ENCODE results near the gene TCERG1L. TPM values are rescaled to one million over a fixed set of nuclear protein-coding genes. Genes with fewer than 3 reads are reported as not detected.

TCERG1L gene
- total RNA-seq, 1 experiment from 2014 or later: not detected

DNA sequence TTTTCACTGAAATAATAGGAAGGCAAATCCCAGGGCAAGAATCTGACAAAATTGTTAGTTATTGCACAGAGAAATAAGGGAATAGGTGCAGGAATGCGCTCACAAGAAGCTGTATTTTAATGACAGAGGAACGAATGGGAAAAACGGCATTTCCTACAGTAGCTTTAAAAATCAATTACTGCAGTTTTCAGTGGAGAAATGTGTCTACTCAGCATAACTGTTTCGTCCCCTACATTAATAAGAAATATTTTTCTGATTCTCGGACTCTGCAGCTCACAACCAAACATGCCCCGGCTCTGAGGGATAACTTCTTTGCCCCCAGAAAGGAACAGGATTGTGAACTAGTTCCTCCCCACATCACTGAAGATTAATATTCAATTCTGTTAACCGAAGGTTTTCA is 44.9 kb upstream of the TCERG1L start:
- BruUV-seq (replicated peaks): no TSS peak
- ATAC-seq (no peak), DNase-seq (ENCODE audit: low read depth, low spot score) (no peak)
- Histone ChIP-seq H3K9me3 (ENCODE audit: control insufficient read depth, insufficient read depth, low read depth, low read length) (no peaks in the 10 kb centered on the region), H3K4me1 (ENCODE audit: control insufficient read depth, insufficient read depth, low read length) (no peaks in the 10 kb centered on the region), H3K4me3 (ENCODE audit: low read depth in 2 of 2, low read length in 2 of 2) (no peak overlapping the region), H3K36me3 (ENCODE audit: control insufficient read depth, insufficient read depth, low read length) (no peaks in the 10 kb centered on the region), H3K27me3 (ENCODE audit: control insufficient read depth, insufficient read depth, low read length) (peaks cover 14% of the 10 kb centered on the region), H3K27ac (ENCODE audit: low read length) (no peak overlapping the region)
- ChIA-PET CTCF (no interaction called here), POLR2A (no interaction called here)
- no peak for TF ChIP-seq POLR2AphosphoS5 (IDR thresholded peaks at IDR 0.05; ENCODE audit: low read depth, low read length)
- no peak for TF ChIP-seq TCF7L2 (IDR thresholded peaks at IDR 0.05; ENCODE audit: low read depth, low read length)
- TF ChIP-seq, protein P1, sequence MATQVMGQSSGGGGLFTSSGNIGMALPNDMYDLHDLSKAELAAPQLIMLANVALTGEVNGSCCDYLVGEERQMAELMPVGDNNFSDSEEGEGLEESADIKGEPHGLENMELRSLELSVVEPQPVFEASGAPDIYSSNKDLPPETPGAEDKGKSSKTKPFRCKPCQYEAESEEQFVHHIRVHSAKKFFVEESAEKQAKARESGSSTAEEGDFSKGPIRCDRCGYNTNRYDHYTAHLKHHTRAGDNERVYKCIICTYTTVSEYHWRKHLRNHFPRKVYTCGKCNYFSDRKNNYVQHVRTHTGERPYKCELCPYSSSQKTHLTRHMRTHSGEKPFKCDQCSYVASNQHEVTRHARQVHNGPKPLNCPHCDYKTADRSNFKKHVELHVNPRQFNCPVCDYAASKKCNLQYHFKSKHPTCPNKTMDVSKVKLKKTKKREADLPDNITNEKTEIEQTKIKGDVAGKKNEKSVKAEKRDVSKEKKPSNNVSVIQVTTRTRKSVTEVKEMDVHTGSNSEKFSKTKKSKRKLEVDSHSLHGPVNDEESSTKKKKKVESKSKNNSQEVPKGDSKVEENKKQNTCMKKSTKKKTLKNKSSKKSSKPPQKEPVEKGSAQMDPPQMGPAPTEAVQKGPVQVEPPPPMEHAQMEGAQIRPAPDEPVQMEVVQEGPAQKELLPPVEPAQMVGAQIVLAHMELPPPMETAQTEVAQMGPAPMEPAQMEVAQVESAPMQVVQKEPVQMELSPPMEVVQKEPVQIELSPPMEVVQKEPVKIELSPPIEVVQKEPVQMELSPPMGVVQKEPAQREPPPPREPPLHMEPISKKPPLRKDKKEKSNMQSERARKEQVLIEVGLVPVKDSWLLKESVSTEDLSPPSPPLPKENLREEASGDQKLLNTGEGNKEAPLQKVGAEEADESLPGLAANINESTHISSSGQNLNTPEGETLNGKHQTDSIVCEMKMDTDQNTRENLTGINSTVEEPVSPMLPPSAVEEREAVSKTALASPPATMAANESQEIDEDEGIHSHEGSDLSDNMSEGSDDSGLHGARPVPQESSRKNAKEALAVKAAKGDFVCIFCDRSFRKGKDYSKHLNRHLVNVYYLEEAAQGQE (IDR thresholded peaks at IDR 0.05; ENCODE audit: insufficient read depth in 1 of 2, low read depth in 2 of 2, low read length in 1 of 2): no peak
- TF ChIP-seq, protein P2, sequence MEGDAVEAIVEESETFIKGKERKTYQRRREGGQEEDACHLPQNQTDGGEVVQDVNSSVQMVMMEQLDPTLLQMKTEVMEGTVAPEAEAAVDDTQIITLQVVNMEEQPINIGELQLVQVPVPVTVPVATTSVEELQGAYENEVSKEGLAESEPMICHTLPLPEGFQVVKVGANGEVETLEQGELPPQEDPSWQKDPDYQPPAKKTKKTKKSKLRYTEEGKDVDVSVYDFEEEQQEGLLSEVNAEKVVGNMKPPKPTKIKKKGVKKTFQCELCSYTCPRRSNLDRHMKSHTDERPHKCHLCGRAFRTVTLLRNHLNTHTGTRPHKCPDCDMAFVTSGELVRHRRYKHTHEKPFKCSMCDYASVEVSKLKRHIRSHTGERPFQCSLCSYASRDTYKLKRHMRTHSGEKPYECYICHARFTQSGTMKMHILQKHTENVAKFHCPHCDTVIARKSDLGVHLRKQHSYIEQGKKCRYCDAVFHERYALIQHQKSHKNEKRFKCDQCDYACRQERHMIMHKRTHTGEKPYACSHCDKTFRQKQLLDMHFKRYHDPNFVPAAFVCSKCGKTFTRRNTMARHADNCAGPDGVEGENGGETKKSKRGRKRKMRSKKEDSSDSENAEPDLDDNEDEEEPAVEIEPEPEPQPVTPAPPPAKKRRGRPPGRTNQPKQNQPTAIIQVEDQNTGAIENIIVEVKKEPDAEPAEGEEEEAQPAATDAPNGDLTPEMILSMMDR (IDR thresholded peaks at IDR 0.05): no peak
- no peak for TF ChIP-seq SIN3A (IDR thresholded peaks at IDR 0.05; ENCODE audit: borderline replicate concordance, insufficient read depth, low read depth, low read length)
- in situ Hi-C loops (cut with HindIII; ENCODE audit: low pct_unique_long_range_greater_than_20kb, low sequenced_read_pairs): no loop called here
- intact Hi-C loops (cut with micrococcal nuclease; ENCODE audit: unreplicated experiment): no loop called here

DNA sequence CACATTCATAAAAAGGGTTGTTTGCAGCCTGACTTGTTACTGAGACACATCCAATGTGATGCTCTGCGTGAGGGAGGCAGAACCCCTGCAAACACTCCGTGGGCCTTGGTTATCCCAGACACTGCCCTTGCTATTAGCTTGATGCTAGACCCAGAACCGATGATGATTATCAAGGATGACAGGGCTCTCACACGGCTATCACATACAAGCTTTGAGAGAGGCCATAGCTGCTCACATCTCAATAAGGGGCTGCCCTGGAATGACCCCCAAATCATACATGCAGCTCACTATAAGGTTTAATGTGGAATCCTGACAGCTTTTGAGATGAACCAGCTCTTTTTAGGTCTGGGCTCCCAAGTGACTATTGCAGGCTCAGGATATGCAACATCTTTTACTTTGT is 44.4 kb upstream of the TCERG1L start:
- ChIA-PET POLR2A (no interaction called here), CTCF (no interaction called here)
- Histone ChIP-seq H3K27me3 (ENCODE audit: control insufficient read depth, insufficient read depth, low read length) (peaks cover 14% of the 10 kb centered on the region), H3K36me3 (ENCODE audit: control insufficient read depth, insufficient read depth, low read length) (no peaks in the 10 kb centered on the region), H3K4me1 (ENCODE audit: control insufficient read depth, insufficient read depth, low read length) (no peaks in the 10 kb centered on the region), H3K4me3 (ENCODE audit: low read depth in 2 of 2, low read length in 2 of 2) (no peak overlapping the region), H3K27ac (ENCODE audit: low read length) (no peak overlapping the region), H3K9me3 (ENCODE audit: control insufficient read depth, insufficient read depth, low read depth, low read length) (no peaks in the 10 kb centered on the region)
- no peak for TF ChIP-seq SIN3A (IDR thresholded peaks at IDR 0.05; ENCODE audit: borderline replicate concordance, insufficient read depth, low read depth, low read length)
- TF ChIP-seq, protein P2 (IDR thresholded peaks at IDR 0.05): no peak
- no peak for TF ChIP-seq POLR2AphosphoS5 (IDR thresholded peaks at IDR 0.05; ENCODE audit: low read depth, low read length)
- TF ChIP-seq TCF7L2 (IDR thresholded peaks at IDR 0.05; ENCODE audit: low read depth, low read length): no peak
- TF ChIP-seq, protein P1 (IDR thresholded peaks at IDR 0.05; ENCODE audit: insufficient read depth in 1 of 2, low read depth in 2 of 2, low read length in 1 of 2): no peak
- in situ Hi-C loops (cut with HindIII; ENCODE audit: low pct_unique_long_range_greater_than_20kb, low sequenced_read_pairs) (no loop called here), intact Hi-C loops (cut with micrococcal nuclease; ENCODE audit: unreplicated experiment) (no loop called here)
- DNase-seq (ENCODE audit: low read depth, low spot score) (no peak), ATAC-seq (no peak)
- BruUV-seq (replicated peaks): no TSS peak

Data from Panc1 (cell line).